ENCODE data around the gene ANO8.

DNA sequence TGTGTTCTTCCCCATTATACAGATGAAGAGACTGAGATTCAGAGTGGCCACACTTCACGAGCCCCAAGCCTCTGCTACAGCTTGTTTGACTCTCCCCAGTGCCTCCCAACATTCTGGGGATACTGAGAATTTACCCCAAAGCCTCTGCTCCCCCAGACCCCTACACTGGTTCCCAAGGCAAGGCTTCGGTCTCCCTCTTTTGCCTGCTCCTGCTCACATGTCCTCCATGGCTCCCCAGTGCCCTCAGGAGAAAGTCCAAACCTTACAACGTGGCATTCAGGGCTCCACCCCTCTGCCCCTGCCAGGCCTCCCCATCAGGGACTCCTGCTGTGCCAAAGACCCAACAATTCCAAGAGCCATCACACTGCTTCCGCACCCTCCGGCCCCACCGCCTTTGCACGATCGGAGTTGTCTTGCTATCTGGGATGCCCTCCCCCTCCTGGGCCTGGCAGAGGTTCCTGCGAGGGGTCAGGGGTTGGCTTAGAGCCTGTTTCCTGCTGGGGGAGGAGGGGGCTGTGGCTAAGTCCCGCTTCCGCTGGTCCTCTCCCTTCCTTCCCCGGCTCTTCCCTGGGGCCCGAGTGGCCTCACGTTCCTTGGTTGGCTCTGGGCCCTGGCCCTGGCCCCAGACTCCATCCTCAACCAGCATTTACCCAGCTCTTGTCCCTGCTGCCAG lies 18.1 kb upstream of the ANO8 start:
- TF ChIP-seq, protein P1, sequence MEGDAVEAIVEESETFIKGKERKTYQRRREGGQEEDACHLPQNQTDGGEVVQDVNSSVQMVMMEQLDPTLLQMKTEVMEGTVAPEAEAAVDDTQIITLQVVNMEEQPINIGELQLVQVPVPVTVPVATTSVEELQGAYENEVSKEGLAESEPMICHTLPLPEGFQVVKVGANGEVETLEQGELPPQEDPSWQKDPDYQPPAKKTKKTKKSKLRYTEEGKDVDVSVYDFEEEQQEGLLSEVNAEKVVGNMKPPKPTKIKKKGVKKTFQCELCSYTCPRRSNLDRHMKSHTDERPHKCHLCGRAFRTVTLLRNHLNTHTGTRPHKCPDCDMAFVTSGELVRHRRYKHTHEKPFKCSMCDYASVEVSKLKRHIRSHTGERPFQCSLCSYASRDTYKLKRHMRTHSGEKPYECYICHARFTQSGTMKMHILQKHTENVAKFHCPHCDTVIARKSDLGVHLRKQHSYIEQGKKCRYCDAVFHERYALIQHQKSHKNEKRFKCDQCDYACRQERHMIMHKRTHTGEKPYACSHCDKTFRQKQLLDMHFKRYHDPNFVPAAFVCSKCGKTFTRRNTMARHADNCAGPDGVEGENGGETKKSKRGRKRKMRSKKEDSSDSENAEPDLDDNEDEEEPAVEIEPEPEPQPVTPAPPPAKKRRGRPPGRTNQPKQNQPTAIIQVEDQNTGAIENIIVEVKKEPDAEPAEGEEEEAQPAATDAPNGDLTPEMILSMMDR (IDR thresholded peaks at IDR 0.05; ENCODE audit: poor library complexity), result no peak
- TF ChIP-seq EZH2 (IDR thresholded peaks at IDR 0.05; ENCODE audit: borderline replicate concordance), result no peak
